Neutrophil (primary cell): ENCODE results near the gene CITED4.

Source experiments
- H3K27ac ChIP-seq: fragments of 200-600 bp; sonication (generic); 2 replicates; pipeline ENCODE4 v1.5.1; 2016; ENCODE audit warnings: mild to moderate bottlenecking, moderate library complexity
- H3K27me3 ChIP-seq: fragments of 200-600 bp; sonication (generic); 2 replicates; pipeline ENCODE4 v1.6.0; 2016; ENCODE audit warnings: mild to moderate bottlenecking
- H3K36me3 ChIP-seq: fragments of 200-600 bp; sonication (generic); 2 replicates; pipeline ENCODE4 v1.5.1; 2017
- H3K4me1 ChIP-seq, 2 experiments: fragments of 200-600 bp in 1 of 2; sonication (generic) in 1 of 2; 1 replicate in 1 of 2; 2 replicates in 1 of 2; pipeline versions ENCODE4 v1.5.1 to v1.6.1; 2013 to 2016; ENCODE audit warnings: low read depth in 1 of 2, low read length in 1 of 2, mild to moderate bottlenecking in 1 of 2, moderate library complexity in 1 of 2; ENCODE audit not compliant: control insufficient read depth in 1 of 2, insufficient read depth in 1 of 2
- H3K4me3 ChIP-seq, 2 experiments: fragments of 200-600 bp in 1 of 2; sonication (generic) in 1 of 2; 1 replicate in 1 of 2; 2 replicates in 1 of 2; pipeline ENCODE4 v1.5.1; 2013 to 2016; ENCODE audit warnings: low read depth in 1 of 2, low read length in 1 of 2, mild to moderate bottlenecking in 1 of 2, moderate library complexity in 1 of 2
- H3K9me3 ChIP-seq: fragments of 200-600 bp; sonication (generic); 2 replicates; pipeline ENCODE4 v1.5.1; 2016
- CTCF ChIP-seq: fragments of 200-600 bp; sonication (generic); IDR thresholded peaks from 2 replicates; pipeline ENCODE4 v1.5.1; 2016; ENCODE audit warnings: antibody characterized with exemption

The CITED4 gene

GRCh38 chr1:40906781-40907400 lies 44.7 kb upstream of the CITED4 start:
- TF ChIP-seq CTCF = no peak
- H3K4me3 ChIP-seq = no peak overlapping the region
- peaks cover 14% of the 10 kb centered on the region in 2 experiments for H3K4me1 ChIP-seq
- no peaks in the 10 kb centered on the region for H3K36me3 ChIP-seq
- H3K27ac ChIP-seq = no peak overlapping the region
- no peaks in the 10 kb centered on the region for H3K27me3 ChIP-seq
- no peaks in the 10 kb centered on the region for H3K9me3 ChIP-seq

- no peaks in the 10 kb centered on the region for H3K9me3 ChIP-seq
- H3K4me3 ChIP-seq = no peak overlapping the region
- H3K36me3 ChIP-seq = no peaks in the 10 kb centered on the region
- H3K4me1 ChIP-seq = peaks cover 14% of the 10 kb centered on the region in 2 experiments
- no peaks in the 10 kb centered on the region for H3K27me3 ChIP-seq
- no peak for TF ChIP-seq CTCF
- no peak overlapping the region for H3K27ac ChIP-seq
Measured at GRCh38 chr1:40905061-40905460, 42.9 kb upstream of the CITED4 start.

GRCh38 chr1:40903106-40903505 lies 40.9 kb upstream of the CITED4 start:
- Histone ChIP-seq H3K27ac (no peak overlapping the region), H3K27me3 (no peaks in the 10 kb centered on the region), H3K4me1 (peaks cover 14% of the 10 kb centered on the region in 2 experiments), H3K36me3 (no peaks in the 10 kb centered on the region), H3K9me3 (no peaks in the 10 kb centered on the region), H3K4me3 (no peak overlapping the region)
- TF ChIP-seq CTCF = no peak

- peaks cover 12 to 13% of the 10 kb centered on the region in 2 experiments for H3K4me1 ChIP-seq
- H3K27ac ChIP-seq = no peak overlapping the region
- H3K36me3 ChIP-seq = no peaks in the 10 kb centered on the region
- H3K27me3 ChIP-seq = no peaks in the 10 kb centered on the region
- no peaks in the 10 kb centered on the region for H3K9me3 ChIP-seq
- no peak overlapping the region for H3K4me3 ChIP-seq
- TF ChIP-seq CTCF = no peak
Measured at GRCh38 chr1:40901886-40902852, 40.0 kb upstream of the CITED4 start.

GRCh38 chr1:40899230-40899870 lies 37.2 kb upstream of the CITED4 start:
- TF ChIP-seq CTCF = no peak
- Histone ChIP-seq H3K27ac (no peak overlapping the region), H3K4me3 (no peak overlapping the region), H3K4me1 (no peaks in the 10 kb centered on the region), H3K27me3 (no peaks in the 10 kb centered on the region), H3K36me3 (no peaks in the 10 kb centered on the region), H3K9me3 (no peaks in the 10 kb centered on the region)
